ENCODE data around the gene ZMIZ1.
A peak's percentile ranks its signal among the peaks of the same experiment; 100 is the strongest.

ZMIZ1 gene

DNA sequence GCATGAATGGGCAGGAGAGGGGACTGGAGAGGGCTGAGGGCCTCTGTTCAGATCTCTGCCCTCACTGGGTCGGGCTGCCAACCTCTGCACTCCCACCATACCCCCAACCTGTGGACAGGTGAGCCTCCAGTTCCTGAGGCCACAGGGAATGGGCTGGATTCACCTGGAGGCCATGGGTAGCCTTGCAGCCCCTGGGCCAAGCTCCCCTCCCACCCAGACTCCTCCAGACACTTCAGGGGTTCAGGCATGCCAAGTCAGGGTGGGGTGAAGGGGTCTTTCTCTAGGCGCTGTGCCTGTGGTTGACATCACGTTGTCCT, 80.5 kb downstream of the ZMIZ1 start:
- ChIA-PET POLR2A (interaction anchor here (0.7 kb wide), 1 partner anchor 57 kb away, joined by 4 read pairs; no protein-coding TSS in a partner anchor), CTCF (interaction anchor here (1.1 to 1.5 kb wide), 3 partner anchors 10 to 53 kb away, joined by 3 to 5 read pairs (median 3); no protein-coding TSS in a partner anchor)
- Histone ChIP-seq H3K36me3 (ENCODE audit: control insufficient read depth in 2 of 2, insufficient read depth in 1 of 2, low read length in 2 of 2) (peaks cover 0 to under 1% of the 10 kb centered on the region in 2 experiments; a peak in 1 of 3 replicates), H3K4me3 (ENCODE audit: low read depth, low read length) (no peak overlapping the region), H3K27ac (ENCODE audit: extremely low read depth, low read depth, low read length) (no peak overlapping the region), H3K9me3 (ENCODE audit: control insufficient read depth, insufficient read depth, low read depth, low read length) (no peaks in the 10 kb centered on the region), H3K4me1 (ENCODE audit: control insufficient read depth, insufficient read depth, low read length) (no peaks in the 10 kb centered on the region; the same call in 1 of the 2 replicates)
- TF ChIP-seq, protein P1, sequence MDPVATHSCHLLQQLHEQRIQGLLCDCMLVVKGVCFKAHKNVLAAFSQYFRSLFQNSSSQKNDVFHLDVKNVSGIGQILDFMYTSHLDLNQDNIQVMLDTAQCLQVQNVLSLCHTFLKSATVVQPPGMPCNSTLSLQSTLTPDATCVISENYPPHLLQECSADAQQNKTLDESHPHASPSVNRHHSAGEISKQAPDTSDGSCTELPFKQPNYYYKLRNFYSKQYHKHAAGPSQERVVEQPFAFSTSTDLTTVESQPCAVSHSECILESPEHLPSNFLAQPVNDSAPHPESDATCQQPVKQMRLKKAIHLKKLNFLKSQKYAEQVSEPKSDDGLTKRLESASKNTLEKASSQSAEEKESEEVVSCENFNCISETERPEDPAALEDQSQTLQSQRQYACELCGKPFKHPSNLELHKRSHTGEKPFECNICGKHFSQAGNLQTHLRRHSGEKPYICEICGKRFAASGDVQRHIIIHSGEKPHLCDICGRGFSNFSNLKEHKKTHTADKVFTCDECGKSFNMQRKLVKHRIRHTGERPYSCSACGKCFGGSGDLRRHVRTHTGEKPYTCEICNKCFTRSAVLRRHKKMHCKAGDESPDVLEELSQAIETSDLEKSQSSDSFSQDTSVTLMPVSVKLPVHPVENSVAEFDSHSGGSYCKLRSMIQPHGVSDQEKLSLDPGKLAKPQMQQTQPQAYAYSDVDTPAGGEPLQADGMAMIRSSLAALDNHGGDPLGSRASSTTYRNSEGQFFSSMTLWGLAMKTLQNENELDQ (tag by site-specific recombination; IDR thresholded peaks at IDR 0.05; ENCODE audit: low read depth): no peak
- TF ChIP-seq ZBTB48 (tag by site-specific recombination; IDR thresholded peaks at IDR 0.05): no peak
- TF ChIP-seq WT1 (tag by site-specific recombination; IDR thresholded peaks at IDR 0.05): no peak
- TF ChIP-seq ZNF596 (tag by site-specific recombination; IDR thresholded peaks at IDR 0.05): no peak
- TF ChIP-seq FEZF1 (tag by site-specific recombination; IDR thresholded peaks at IDR 0.05): no peak
- TF ChIP-seq ZNF529 (tag by site-specific recombination; IDR thresholded peaks at IDR 0.05; ENCODE audit: insufficient replicate concordance): no peak

DNA sequence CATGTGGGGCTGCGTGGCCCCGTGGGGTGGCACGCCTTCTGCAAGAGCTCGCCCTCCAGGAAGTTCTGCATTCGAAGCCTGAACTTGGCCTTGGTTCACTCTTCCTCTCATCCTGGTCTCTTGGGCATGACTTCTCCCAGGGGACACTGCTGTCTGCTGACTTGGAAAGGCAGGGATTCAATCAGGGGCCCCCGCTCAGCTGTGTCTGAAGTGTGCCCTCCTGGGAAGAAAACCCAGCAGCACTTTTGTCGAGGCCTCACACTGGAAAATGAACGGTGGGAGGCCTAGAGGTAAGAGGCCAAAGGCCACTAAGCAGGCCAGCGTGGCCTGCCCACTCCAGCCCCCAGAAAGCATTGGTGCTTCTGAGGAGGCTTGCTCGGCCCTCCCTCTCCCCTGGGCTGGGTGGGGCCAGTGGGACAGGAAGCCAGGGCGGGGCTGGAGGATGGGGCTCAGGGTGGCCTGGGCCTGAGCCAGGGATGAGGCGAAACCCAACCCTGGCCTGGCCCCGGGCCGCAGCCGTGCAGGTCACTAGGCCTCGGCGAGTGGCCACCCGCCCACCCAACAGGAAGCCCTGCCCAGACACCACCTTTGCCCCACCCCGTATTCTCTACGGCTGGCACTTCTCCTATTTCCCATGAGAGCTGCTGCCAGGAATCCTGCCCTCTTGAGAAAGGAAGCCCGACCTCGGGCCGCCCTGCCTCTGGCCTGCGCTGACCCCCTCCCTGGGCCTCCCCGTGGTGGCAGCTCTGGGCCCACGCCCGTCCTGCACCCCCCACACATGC, 81.1 kb downstream of the ZMIZ1 start:
- H3K27ac ChIP-seq (ENCODE audit: extremely low read depth, low read depth, low read length): no peak overlapping the region
- H3K4me1 ChIP-seq (ENCODE audit: control insufficient read depth, insufficient read depth, low read length): no peaks in the 10 kb centered on the region; the same call in 1 of the 2 replicates
- no peaks in the 10 kb centered on the region for H3K36me3 ChIP-seq (ENCODE audit: control insufficient read depth in 2 of 2, insufficient read depth in 1 of 2, low read length in 2 of 2)
- H3K9me3 ChIP-seq (ENCODE audit: control insufficient read depth, insufficient read depth, low read depth, low read length): no peaks in the 10 kb centered on the region
- no peak overlapping the region for H3K4me3 ChIP-seq (ENCODE audit: low read depth, low read length)
- CTCF ChIA-PET: interaction anchor here (0.5 to 1.7 kb wide), 2 partner anchors 175 to 737 kb away, joined by 3 to 5 read pairs; no protein-coding TSS in a partner anchor
- POLR2A ChIA-PET: interaction anchor here (0.7 to 1.5 kb wide), 2 partner anchors 35 to 57 kb away, joined by 3 to 4 read pairs; no protein-coding TSS in a partner anchor
- TF ChIP-seq ZBTB20 (tag by site-specific recombination; IDR thresholded peaks at IDR 0.05) (no peak), ZFHX2 (tag by site-specific recombination; conservative IDR thresholded peaks at IDR 0.05) (peak; percentile 37; the same call in 1 of the 2 replicates), HOXC10 (CRISPR knock-in tag; IDR thresholded peaks at IDR 0.05) (no peak), ZNF423 (tag by site-specific recombination; IDR thresholded peaks at IDR 0.05) (no peak), MYNN (tag by site-specific recombination; IDR thresholded peaks at IDR 0.05; ENCODE audit: borderline replicate concordance) (no peak), ZNF324 (tag by site-specific recombination; IDR thresholded peaks at IDR 0.05) (no peak), ZNF433 (tag by site-specific recombination; IDR thresholded peaks at IDR 0.05; ENCODE audit: low read depth) (no peak), SP3 (tag by site-specific recombination; IDR thresholded peaks at IDR 0.05) (peak; percentile 60), ZNF626 (tag by site-specific recombination; IDR thresholded peaks at IDR 0.05) (no peak), SP2 (tag by site-specific recombination; IDR thresholded peaks at IDR 0.05) (peak; percentile 54), SP7 (tag by site-specific recombination; IDR thresholded peaks at IDR 0.05) (no peak), ZNF610 (tag by site-specific recombination; IDR thresholded peaks at IDR 0.05; ENCODE audit: borderline replicate concordance) (no peak), ZNF175 (tag by site-specific recombination; IDR thresholded peaks at IDR 0.05) (no peak), BCL11B (tag by site-specific recombination; IDR thresholded peaks at IDR 0.05; ENCODE audit: low read depth) (no peak), REPIN1 (tag by site-specific recombination; IDR thresholded peaks at IDR 0.05; ENCODE audit: low read depth) (no peak), ZNF843 (tag by site-specific recombination; IDR thresholded peaks at IDR 0.05) (no peak), ZSCAN23 (tag by site-specific recombination; IDR thresholded peaks at IDR 0.05) (no peak), ZNF157 (tag by site-specific recombination; IDR thresholded peaks at IDR 0.05) (no peak), EGR2 (tag by site-specific recombination; IDR thresholded peaks at IDR 0.05; ENCODE audit: low read depth) (peak; percentile 17; the same call in 1 of the 2 replicates)
- TF ChIP-seq, protein P2, sequence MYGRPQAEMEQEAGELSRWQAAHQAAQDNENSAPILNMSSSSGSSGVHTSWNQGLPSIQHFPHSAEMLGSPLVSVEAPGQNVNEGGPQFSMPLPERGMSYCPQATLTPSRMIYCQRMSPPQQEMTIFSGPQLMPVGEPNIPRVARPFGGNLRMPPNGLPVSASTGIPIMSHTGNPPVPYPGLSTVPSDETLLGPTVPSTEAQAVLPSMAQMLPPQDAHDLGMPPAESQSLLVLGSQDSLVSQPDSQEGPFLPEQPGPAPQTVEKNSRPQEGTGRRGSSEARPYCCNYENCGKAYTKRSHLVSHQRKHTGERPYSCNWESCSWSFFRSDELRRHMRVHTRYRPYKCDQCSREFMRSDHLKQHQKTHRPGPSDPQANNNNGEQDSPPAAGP (tag by site-specific recombination; IDR thresholded peaks at IDR 0.05): peak; percentile 67
- TF ChIP-seq, protein P3, sequence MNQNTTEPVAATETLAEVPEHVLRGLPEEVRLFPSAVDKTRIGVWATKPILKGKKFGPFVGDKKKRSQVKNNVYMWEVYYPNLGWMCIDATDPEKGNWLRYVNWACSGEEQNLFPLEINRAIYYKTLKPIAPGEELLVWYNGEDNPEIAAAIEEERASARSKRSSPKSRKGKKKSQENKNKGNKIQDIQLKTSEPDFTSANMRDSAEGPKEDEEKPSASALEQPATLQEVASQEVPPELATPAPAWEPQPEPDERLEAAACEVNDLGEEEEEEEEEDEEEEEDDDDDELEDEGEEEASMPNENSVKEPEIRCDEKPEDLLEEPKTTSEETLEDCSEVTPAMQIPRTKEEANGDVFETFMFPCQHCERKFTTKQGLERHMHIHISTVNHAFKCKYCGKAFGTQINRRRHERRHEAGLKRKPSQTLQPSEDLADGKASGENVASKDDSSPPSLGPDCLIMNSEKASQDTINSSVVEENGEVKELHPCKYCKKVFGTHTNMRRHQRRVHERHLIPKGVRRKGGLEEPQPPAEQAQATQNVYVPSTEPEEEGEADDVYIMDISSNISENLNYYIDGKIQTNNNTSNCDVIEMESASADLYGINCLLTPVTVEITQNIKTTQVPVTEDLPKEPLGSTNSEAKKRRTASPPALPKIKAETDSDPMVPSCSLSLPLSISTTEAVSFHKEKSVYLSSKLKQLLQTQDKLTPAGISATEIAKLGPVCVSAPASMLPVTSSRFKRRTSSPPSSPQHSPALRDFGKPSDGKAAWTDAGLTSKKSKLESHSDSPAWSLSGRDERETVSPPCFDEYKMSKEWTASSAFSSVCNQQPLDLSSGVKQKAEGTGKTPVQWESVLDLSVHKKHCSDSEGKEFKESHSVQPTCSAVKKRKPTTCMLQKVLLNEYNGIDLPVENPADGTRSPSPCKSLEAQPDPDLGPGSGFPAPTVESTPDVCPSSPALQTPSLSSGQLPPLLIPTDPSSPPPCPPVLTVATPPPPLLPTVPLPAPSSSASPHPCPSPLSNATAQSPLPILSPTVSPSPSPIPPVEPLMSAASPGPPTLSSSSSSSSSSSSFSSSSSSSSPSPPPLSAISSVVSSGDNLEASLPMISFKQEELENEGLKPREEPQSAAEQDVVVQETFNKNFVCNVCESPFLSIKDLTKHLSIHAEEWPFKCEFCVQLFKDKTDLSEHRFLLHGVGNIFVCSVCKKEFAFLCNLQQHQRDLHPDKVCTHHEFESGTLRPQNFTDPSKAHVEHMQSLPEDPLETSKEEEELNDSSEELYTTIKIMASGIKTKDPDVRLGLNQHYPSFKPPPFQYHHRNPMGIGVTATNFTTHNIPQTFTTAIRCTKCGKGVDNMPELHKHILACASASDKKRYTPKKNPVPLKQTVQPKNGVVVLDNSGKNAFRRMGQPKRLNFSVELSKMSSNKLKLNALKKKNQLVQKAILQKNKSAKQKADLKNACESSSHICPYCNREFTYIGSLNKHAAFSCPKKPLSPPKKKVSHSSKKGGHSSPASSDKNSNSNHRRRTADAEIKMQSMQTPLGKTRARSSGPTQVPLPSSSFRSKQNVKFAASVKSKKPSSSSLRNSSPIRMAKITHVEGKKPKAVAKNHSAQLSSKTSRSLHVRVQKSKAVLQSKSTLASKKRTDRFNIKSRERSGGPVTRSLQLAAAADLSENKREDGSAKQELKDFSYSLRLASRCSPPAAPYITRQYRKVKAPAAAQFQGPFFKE (tag by site-specific recombination; IDR thresholded peaks at IDR 0.05; ENCODE audit: borderline replicate concordance): no peak

Data from HEK293 (cell line).